Measurements from ENCODE around the gene MTRF1L. TPM values are rescaled to one million over a fixed set of nuclear protein-coding genes. Genes with fewer than 3 reads are reported as not detected.

The MTRF1L gene

Small RNA genes within 50 kb of the gene (small RNA-seq; reads per million reads assigned to genes)
- not detected for gene AL080276.1 (ENCODE audit: low read depth)
